Liver (tissue), 3 donors: ENCODE data around the gene CUX1.

ENCODE experiments used
- ATF3 ChIP-seq: IDR thresholded peaks from 2 replicates; pipeline ENCODE4 v1.6.1; 2016; ENCODE audit warnings: antibody characterized with exemption
- CTCF ChIP-seq: fragments of 150-350 bp; IDR thresholded peaks from 2 replicates; pipeline ENCODE4 v1.5.1; 2017; ENCODE audit warnings: improper control_type of control experiment, low read depth, low read length; ENCODE audit not compliant: missing input control
- EGR1 ChIP-seq, 2 donors: IDR thresholded peaks; 2 replicates each; pipeline ENCODE4 v1.6.1; 2016 to 2018; ENCODE audit warnings: antibody characterized with exemption in 2 of 2, low read depth in 2 of 2
- FOXA2 ChIP-seq: IDR thresholded peaks from 2 replicates; pipeline ENCODE4 v1.6.1; 2016; ENCODE audit warnings: antibody characterized with exemption
- GABPA ChIP-seq, 2 donors: IDR thresholded peaks in 1 of 2; conservative IDR thresholded peaks in 1 of 2; 2 replicates each; pipeline ENCODE4 v1.6.1; 2016; ENCODE audit warnings: antibody characterized with exemption in 2 of 2, mild to moderate bottlenecking in 1 of 2, moderate library complexity in 1 of 2
- HNF4A ChIP-seq, 2 donors: conservative IDR thresholded peaks; 2 replicates each; pipeline ENCODE4 v1.6.1; 2016; ENCODE audit warnings: antibody characterized with exemption in 2 of 2, mild to moderate bottlenecking in 2 of 2
- JUND ChIP-seq, 2 donors: IDR thresholded peaks; 2 replicates each; pipeline ENCODE4 v1.6.1; 2016; ENCODE audit warnings: antibody characterized with exemption in 2 of 2
- NR2F2 ChIP-seq: IDR thresholded peaks from 2 replicates; pipeline ENCODE4 v1.6.1; 2016; ENCODE audit warnings: antibody characterized with exemption
- RAD21 ChIP-seq, 2 donors: IDR thresholded peaks; 2 replicates each; pipeline ENCODE4 v1.6.1; 2016; ENCODE audit warnings: antibody characterized with exemption in 2 of 2, mild to moderate bottlenecking in 2 of 2
- REST ChIP-seq: IDR thresholded peaks from 2 replicates; pipeline ENCODE4 v1.6.1; 2016; ENCODE audit warnings: antibody characterized with exemption, mild to moderate bottlenecking
- SP1 ChIP-seq: IDR thresholded peaks from 2 replicates; pipeline ENCODE4 v1.6.1; 2018; ENCODE audit warnings: antibody characterized with exemption, mild to moderate bottlenecking
- TAF1 ChIP-seq: conservative IDR thresholded peaks from 2 replicates; pipeline ENCODE4 v1.6.1; 2016; ENCODE audit warnings: antibody characterized with exemption, mild to moderate bottlenecking
- ZBTB33 ChIP-seq: IDR thresholded peaks from 2 replicates; pipeline ENCODE4 v1.6.1; 2016; ENCODE audit warnings: antibody characterized with exemption
- TF ChIP-seq, protein P1 (sequence below): IDR thresholded peaks from 2 replicates; pipeline ENCODE4 v1.6.1; 2016; ENCODE audit warnings: antibody characterized with exemption
- donor health status: healthy.
- donor health status: healthy.

DNA sequence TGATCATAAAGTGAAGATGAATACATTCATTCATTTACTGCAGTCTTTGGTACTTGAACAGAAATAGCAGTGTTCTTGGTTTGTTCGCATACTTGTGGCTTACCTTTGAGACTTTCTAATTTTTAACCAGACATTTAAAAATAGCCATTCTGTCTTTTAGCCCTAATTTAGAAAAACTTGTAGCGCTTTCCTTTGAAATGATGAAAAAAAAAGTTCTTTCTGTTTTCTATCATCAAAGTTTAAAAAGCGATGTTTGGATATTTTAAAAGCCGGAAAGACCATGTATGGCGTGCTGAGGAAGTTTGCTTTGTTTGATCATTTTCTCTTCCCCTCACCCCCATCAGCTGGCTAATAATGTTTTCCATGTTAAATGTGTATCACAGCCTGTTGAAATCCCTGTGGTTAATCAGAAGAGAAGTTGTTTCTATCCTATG lies 116.3 kb downstream of the CUX1 start:
- no peak for TF ChIP-seq CTCF
- TF ChIP-seq ATF3 = no peak
- TF ChIP-seq SP1 = no peak
- no peak for TF ChIP-seq REST
- no peak for TF ChIP-seq TAF1
- TF ChIP-seq JUND (IDR thresholded peaks at IDR 0.05) = no peak
- TF ChIP-seq, protein P1, sequence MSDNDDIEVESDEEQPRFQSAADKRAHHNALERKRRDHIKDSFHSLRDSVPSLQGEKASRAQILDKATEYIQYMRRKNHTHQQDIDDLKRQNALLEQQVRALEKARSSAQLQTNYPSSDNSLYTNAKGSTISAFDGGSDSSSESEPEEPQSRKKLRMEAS = no peak
- no peak for TF ChIP-seq RAD21 (IDR thresholded peaks at IDR 0.05)
- TF ChIP-seq NR2F2 = no peak
- TF ChIP-seq ZBTB33 = no peak
- TF ChIP-seq EGR1 (IDR thresholded peaks at IDR 0.05; ENCODE audit: low read depth in 2 of 2) = no peak
- no peak for TF ChIP-seq FOXA2
- TF ChIP-seq GABPA (IDR thresholded peaks at IDR 0.05 in 1 of 2, conservative IDR thresholded peaks at IDR 0.05 in 1 of 2) = no peak
- TF ChIP-seq HNF4A (conservative IDR thresholded peaks at IDR 0.05) = no peak
